Muscle of back (tissue), 11 donors: Measurements from ENCODE around the gene OSGEP. TPM values are rescaled to one million over a fixed set of nuclear protein-coding genes. Genes with fewer than 3 reads are reported as not detected.

Experiments used
- DNase-seq, 3 donors: peaks; one replicate each; pipeline versions ENCODE4 v3.0.0 to v3.0.0-alpha.2; 2013
- polyA plus RNA-seq, 10 donors: library from polyadenylated mRNA; unstranded; fragments of 120-200 nt; gene quantifications; one replicate each; pipeline ENCODE4 v1.2.1, GENCODE V29; 2013; ENCODE audit not compliant: insufficient read length in 10 of 10

The OSGEP gene
- polyA plus RNA-seq, 10 donors: 24.8 to 50.0 (median 32.4) TPM

GRCh38 chr14:20435582-20436362 lies 18.8 kb downstream of the OSGEP start, which contains the start of gene KLHL33:
TSS of gene KLHL33 (minus strand) at chr14:20436166. CDS start at chr14:20435811, 355 bp downstream.
- peak in 1 of 3 donors; percentile 10 for DNase-seq

- peak; percentile 33 to 53 (median 44) for DNase-seq
These were observed 19.7 kb downstream of the OSGEP start for GRCh38 chr14:20434701-20435581.

- DNase-seq: peak in 1 of 3 donors; percentile 8
These were observed 24.6 kb downstream of the OSGEP start for GRCh38 chr14:20429801-20430669.

- no peak for DNase-seq
These were observed 25.8 kb downstream of the OSGEP start for GRCh38 chr14:20428802-20429201.

GRCh38 chr14:20428010-20428365 lies 26.6 kb downstream of the OSGEP start:
- no peak for DNase-seq

GRCh38 chr14:20427231-20428009 lies 27.2 kb downstream of the OSGEP start:
- peak in 2 of 3 donors; percentile 7 to 23 for DNase-seq

GRCh38 chr14:20424851-20425250 lies 29.8 kb downstream of the OSGEP start:
- no peak for DNase-seq

GRCh38 chr14:20422886-20423285 lies 31.7 kb downstream of the OSGEP start:
- no peak for DNase-seq

GRCh38 chr14:20421267-20421666 lies 33.3 kb downstream of the OSGEP start:
- no peak for DNase-seq

GRCh38 chr14:20419419-20419818 lies 35.2 kb downstream of the OSGEP start:
- DNase-seq: no peak

- DNase-seq: no peak
These were observed 36.1 kb downstream of the OSGEP start for GRCh38 chr14:20418501-20418909.

GRCh38 chr14:20417250-20418186 lies 37.1 kb downstream of the OSGEP start:
- DNase-seq: no peak

GRCh38 chr14:20416223-20416622 lies 38.4 kb downstream of the OSGEP start:
- no peak for DNase-seq

- DNase-seq: peak; percentile 29 to 52 (median 29)
These were observed 38.8 kb downstream of the OSGEP start for GRCh38 chr14:20415782-20416206.

GRCh38 chr14:20413744-20414082 lies 40.9 kb downstream of the OSGEP start:
- no peak for DNase-seq

GRCh38 chr14:20412876-20413743 lies 41.5 kb downstream of the OSGEP start, which contains the start of gene TEP1:
TSS of gene TEP1 (minus strand) at chr14:20413501. CDS start at chr14:20408439, 5,062 bp downstream.
- peak; percentile 77 to 95 (median 86) for DNase-seq

GRCh38 chr14:20412411-20412810 lies 42.2 kb downstream of the OSGEP start:
- DNase-seq: peak in 1 of 3 donors; percentile 44

- DNase-seq: peak in 1 of 3 donors; percentile 47
These were observed 45.4 kb downstream of the OSGEP start for GRCh38 chr14:20409226-20409625.

GRCh38 chr14:20403521-20403920 lies 51.1 kb downstream of the OSGEP start:
- DNase-seq: no peak
